Caco-2 (cell line): ENCODE measurements around the gene KLF13. TPM values are rescaled to one million over a fixed set of nuclear protein-coding genes. Genes with fewer than 3 reads are reported as not detected.

ENCODE experiments used
- BruUV-seq: library from RNA; stranded (reverse); fragments of 400-500 nt; replicated peaks from 2 replicates; lab custom pipeline; 2021; lab: Mats Ljungman, UMichigan
- CTCF ChIA-PET: fragments of 300-600 bp; sonication (Branson Sonifier 250); formaldehyde crosslinking; loops from one replicate; lab custom pipeline; 2022; ENCODE audit warnings: antibody characterized with exemption; lab: Charles Lee
- POLR2A ChIA-PET: fragments of 300-600 bp; sonication (Branson Sonifier 250); formaldehyde crosslinking; loops from one replicate; lab custom pipeline; 2022; ENCODE audit warnings: antibody characterized with exemption; lab: Charles Lee
- DNase-seq, 2 experiments: peaks; one replicate each; pipeline versions ENCODE4 v3.0.0 to v3.0.0-alpha.2; 2020 to 2022
- H3K27me3 ChIP-seq: replicated peaks from 2 replicates; pipeline ENCODE4 v1.6.0; 2011; ENCODE audit warnings: low read length; ENCODE audit not compliant: control insufficient read depth, insufficient read depth
- H3K36me3 ChIP-seq: 2 replicates; pipeline ENCODE4 v1.5.1; 2011; ENCODE audit warnings: low read length; ENCODE audit not compliant: control insufficient read depth, insufficient read depth
- H3K4me1 ChIP-seq: fragments of 250-450 bp; sonication (Bioruptor Pico); 2 replicates; pipeline ENCODE4 v1.5.1; 2020; ENCODE audit warnings: mild to moderate bottlenecking
- H3K4me3 ChIP-seq: 2 replicates; pipeline ENCODE4 v1.5.1; 2011; ENCODE audit warnings: low read depth, mild to moderate bottlenecking, control low read depth, low read length
- H3K9me3 ChIP-seq: fragments of 250-450 bp; sonication (Bioruptor Pico); 2 replicates; pipeline ENCODE4 v1.5.1; 2020; ENCODE audit warnings: mild to moderate bottlenecking, moderate library complexity
- H3K27ac Mint-ChIP-seq: one replicate; pipeline ENCODE4 v1.8.0; 2022; ENCODE audit warnings: mixed read lengths; ENCODE audit not compliant: unreplicated experiment
- H3K27me3 Mint-ChIP-seq: one replicate; pipeline ENCODE4 v1.8.0; 2022; ENCODE audit warnings: mixed read lengths; ENCODE audit not compliant: insufficient read depth, unreplicated experiment
- H3K36me3 Mint-ChIP-seq: one replicate; pipeline ENCODE4 v1.8.0; 2022; ENCODE audit warnings: mild to moderate bottlenecking, mixed read lengths; ENCODE audit not compliant: insufficient read depth, unreplicated experiment
- H3K4me1 Mint-ChIP-seq: one replicate; pipeline ENCODE4 v1.8.0; 2022; ENCODE audit warnings: low read depth, mixed read lengths; ENCODE audit not compliant: unreplicated experiment
- H3K4me3 Mint-ChIP-seq: one replicate; pipeline ENCODE4 v1.8.0; 2022; ENCODE audit warnings: mild to moderate bottlenecking, moderate library complexity, mixed read lengths; ENCODE audit not compliant: unreplicated experiment
- H3K9me3 Mint-ChIP-seq: one replicate; pipeline ENCODE4 v1.8.0; 2022; ENCODE audit warnings: mixed read lengths; ENCODE audit not compliant: unreplicated experiment
- CTCF ChIP-seq, 2 experiments: fragments of 200-600 bp in 1 of 2; IDR thresholded peaks; 1 replicate in 1 of 2; 2 replicates in 1 of 2; pipeline versions ENCODE4 v1.5.1 to v1.8.0; 2011 to 2022; ENCODE audit warnings: antibody characterized with exemption in 1 of 2, control low read depth in 1 of 2, inconsistent platforms in 1 of 2, low read depth in 1 of 2, low read length in 1 of 2, mild to moderate bottlenecking in 1 of 2, moderate library complexity in 1 of 2; ENCODE audit not compliant: insufficient read depth in 1 of 2, severe bottlenecking in 1 of 2, unreplicated experiment in 1 of 2
- intact Hi-C: fragments of 100-400 bp; cut with micrococcal nuclease; formaldehyde crosslinking; loops from one replicate; pipeline ENCODE4 v1.10.0; 2022; ENCODE audit not compliant: unreplicated experiment
- total RNA-seq: library from RNA; stranded (reverse); gene quantifications from 2 replicates; pipeline ENCODE4 v1.2.3, GENCODE V29; 2022

KLF13 gene
- total RNA-seq, 1 experiment from 2014 or later = 18.8 TPM

GRCh38 chr15:31392761-31393401, 66.2 kb downstream of the KLF13 start:
- Mint-ChIP-seq H3K36me3 (peaks cover 8% of the 10 kb centered on the region), H3K27ac (no peak overlapping the region), H3K4me1 (peaks cover 19% of the 10 kb centered on the region), H3K9me3 (peaks cover 20% of the 10 kb centered on the region), H3K4me3 (peak overlapping the region; percentile 86), H3K27me3 (no peaks in the 10 kb centered on the region)
- intact Hi-C loops = loop anchor here (2.0 kb wide), 1 partner anchor 42 kb away; no protein-coding TSS in a partner anchor
- no peaks in the 10 kb centered on the region for H3K36me3 ChIP-seq
- CTCF ChIA-PET = interaction anchor here (1.2 to 1.3 kb wide), 2 partner anchors 42 to 96 kb away, joined by 3 to 11 read pairs; no protein-coding TSS in a partner anchor
- no peak for TF ChIP-seq CTCF (IDR thresholded peaks at IDR 0.05; ENCODE audit: insufficient read depth in 1 of 2, low read depth in 1 of 2, low read length in 1 of 2, severe bottlenecking in 1 of 2, unreplicated experiment in 1 of 2)
- POLR2A ChIA-PET = no interaction called here
- H3K27me3 ChIP-seq = no peaks in the 10 kb centered on the region
- BruUV-seq = no TSS peak
- H3K4me1 ChIP-seq = peaks cover 12% of the 10 kb centered on the region
- no peaks in the 10 kb centered on the region for H3K9me3 ChIP-seq
- no peak for DNase-seq
- no peak overlapping the region for H3K4me3 ChIP-seq

DNA sequence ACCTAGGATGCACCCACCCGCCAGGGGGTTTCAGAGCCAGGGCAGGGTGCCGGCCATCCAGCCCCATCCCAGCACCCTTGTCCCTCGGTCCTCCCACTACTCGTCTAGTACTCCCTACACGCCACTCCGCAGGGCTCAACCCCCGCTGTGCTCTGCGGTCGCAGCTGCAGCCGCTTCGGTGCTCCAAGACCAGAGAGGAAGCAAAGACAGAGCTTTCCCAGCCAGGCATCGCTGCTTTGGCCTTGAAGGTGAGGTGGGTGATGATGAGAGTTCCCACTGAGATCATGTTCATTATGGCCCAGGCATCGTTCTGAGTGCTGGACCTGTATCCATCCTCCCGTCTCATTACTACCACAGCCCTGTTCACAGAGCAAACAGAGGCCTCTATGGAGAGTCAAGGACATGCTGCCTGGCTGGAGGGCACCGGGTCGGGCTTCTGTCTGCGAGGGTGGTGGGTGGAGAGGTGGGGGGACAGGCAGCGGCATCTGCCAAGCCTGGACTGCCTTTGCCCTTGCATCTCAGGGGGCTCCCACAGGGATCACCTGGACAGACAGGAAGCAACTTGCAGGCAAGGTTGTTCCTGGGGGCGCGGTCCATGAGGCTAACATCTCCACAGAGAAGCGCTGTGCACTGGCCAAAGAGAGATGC, 66.9 kb downstream of the KLF13 start:
- Histone ChIP-seq H3K9me3 (no peaks in the 10 kb centered on the region), H3K36me3 (no peaks in the 10 kb centered on the region), H3K4me1 (peaks cover 19% of the 10 kb centered on the region), H3K4me3 (no peak overlapping the region), H3K27me3 (no peaks in the 10 kb centered on the region)
- TF ChIP-seq CTCF (IDR thresholded peaks at IDR 0.05; ENCODE audit: insufficient read depth in 1 of 2, low read depth in 1 of 2, low read length in 1 of 2, severe bottlenecking in 1 of 2, unreplicated experiment in 1 of 2) = no peak
- H3K4me3 Mint-ChIP-seq = peak overlapping the region; percentile 86
- H3K9me3 Mint-ChIP-seq = peaks cover 20% of the 10 kb centered on the region
- no peak overlapping the region for H3K27ac Mint-ChIP-seq
- ChIA-PET POLR2A (no interaction called here), CTCF (no interaction called here)
- peaks cover 19% of the 10 kb centered on the region for H3K4me1 Mint-ChIP-seq
- no peaks in the 10 kb centered on the region for H3K27me3 Mint-ChIP-seq
- H3K36me3 Mint-ChIP-seq = peaks cover 8% of the 10 kb centered on the region
- intact Hi-C loops = loop anchor here (2.0 kb wide), 1 partner anchor 41 kb away; no protein-coding TSS in a partner anchor
- BruUV-seq = no TSS peak
- DNase-seq = no peak

DNA sequence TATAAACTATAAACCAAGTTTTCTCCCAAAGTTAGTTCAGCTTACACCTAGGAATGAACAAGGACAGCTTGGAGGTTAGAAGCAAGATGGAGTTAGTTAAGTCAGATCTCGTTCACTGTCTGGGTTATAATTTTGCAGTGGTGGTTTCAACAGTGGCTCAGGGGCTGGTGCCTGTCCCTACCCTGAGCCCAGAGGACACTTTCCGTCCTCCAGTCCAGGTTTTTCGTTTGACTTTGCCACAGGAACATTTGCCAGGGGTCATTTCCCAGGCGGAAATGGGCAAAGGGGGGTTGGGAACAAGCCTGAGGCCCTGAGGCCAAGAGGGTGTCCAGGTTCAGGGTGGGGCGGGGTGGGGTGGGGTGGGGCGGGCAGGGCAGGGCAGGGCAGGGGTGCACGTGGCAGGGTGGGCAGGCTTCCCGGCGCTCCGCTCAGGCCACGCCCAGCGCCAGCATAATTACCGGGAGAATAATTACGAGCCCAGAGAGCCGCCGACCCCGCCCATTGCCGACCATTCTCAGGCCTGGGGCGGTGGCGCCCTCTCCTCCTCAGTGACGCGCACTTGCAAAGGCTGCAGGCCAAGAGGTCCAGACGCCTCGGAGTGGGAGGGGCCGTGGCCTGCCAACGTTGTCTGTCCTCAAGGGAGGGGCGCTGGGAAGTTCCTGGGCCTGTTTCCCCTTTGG, 70.4 kb downstream of the KLF13 start:
- Mint-ChIP-seq H3K36me3 (peaks cover 4% of the 10 kb centered on the region), H3K27ac (peak overlapping the region; percentile 39), H3K27me3 (no peaks in the 10 kb centered on the region), H3K9me3 (no peaks in the 10 kb centered on the region), H3K4me3 (peak overlapping the region; percentile 22), H3K4me1 (no peaks in the 10 kb centered on the region)
- BruUV-seq = no TSS peak
- no peaks in the 10 kb centered on the region for H3K9me3 ChIP-seq
- peak in 1 of 2 experiments; percentile 3 for TF ChIP-seq CTCF (IDR thresholded peaks at IDR 0.05; ENCODE audit: insufficient read depth in 1 of 2, low read depth in 1 of 2, low read length in 1 of 2, severe bottlenecking in 1 of 2, unreplicated experiment in 1 of 2)
- no peak overlapping the region; the same call in 1 of the 2 replicates for H3K4me3 ChIP-seq
- H3K27me3 ChIP-seq = no peaks in the 10 kb centered on the region
- H3K36me3 ChIP-seq = no peaks in the 10 kb centered on the region
- peak; percentile 73 to 92 for DNase-seq
- peaks cover 19% of the 10 kb centered on the region for H3K4me1 ChIP-seq
- ChIA-PET POLR2A (no interaction called here), CTCF (interaction anchor here (0.6 kb wide), 1 partner anchor 19 kb away, joined by 3 read pairs; no protein-coding TSS in a partner anchor)
- intact Hi-C loops = no loop called here
